Measurements from ENCODE around the gene CDH16.

Gene CDH16

GRCh38 chr16:66885491-66885890 is 33.2 kb downstream of the CDH16 start:
- H3K4me3 ChIP-seq (ENCODE audit: low read length) = no peak overlapping the region
- H3K9ac ChIP-seq (ENCODE audit: low read depth, low read length) = no peak overlapping the region
- no peaks in the 10 kb centered on the region for H3K9me3 ChIP-seq (ENCODE audit: insufficient read depth, low read depth, low read length)
- no peaks in the 10 kb centered on the region for H3K27me3 ChIP-seq (ENCODE audit: insufficient read depth, low read length)
- no peaks in the 10 kb centered on the region for H3K4me1 ChIP-seq (ENCODE audit: insufficient read depth, low read length)
- H3K27ac ChIP-seq (ENCODE audit: low read length) = no peak overlapping the region
- peaks cover 42% of the 10 kb centered on the region for H3K36me3 ChIP-seq (ENCODE audit: insufficient read depth, low read depth, low read length)

DNA sequence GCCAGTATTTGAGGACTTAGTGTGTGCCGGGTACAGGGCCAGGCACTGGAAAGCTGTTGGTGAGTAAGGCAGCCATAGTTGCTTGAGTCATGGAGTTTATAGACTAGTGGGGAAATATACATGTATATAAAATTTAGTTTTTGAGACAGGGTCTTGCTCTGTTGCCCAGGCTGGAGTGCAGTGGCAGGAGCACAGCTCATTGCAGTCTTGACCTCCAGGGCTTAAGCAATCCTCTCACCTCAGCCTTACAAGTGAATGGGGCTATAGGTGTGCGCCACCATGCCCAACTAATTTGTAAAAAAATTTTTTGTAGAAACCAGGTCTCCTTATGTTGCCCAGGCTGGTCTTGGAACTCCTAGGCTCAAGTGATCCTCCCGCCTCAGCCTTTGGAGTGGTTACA is 36.0 kb downstream of the CDH16 start:
- H3K9ac ChIP-seq (ENCODE audit: low read depth, low read length) = no peak overlapping the region
- no peaks in the 10 kb centered on the region for H3K9me3 ChIP-seq (ENCODE audit: insufficient read depth, low read depth, low read length)
- no peak overlapping the region for H3K27ac ChIP-seq (ENCODE audit: low read length)
- peaks cover 4% of the 10 kb centered on the region; the same call in 1 of the 2 replicates for H3K27me3 ChIP-seq (ENCODE audit: insufficient read depth, low read length)
- H3K4me3 ChIP-seq (ENCODE audit: low read length) = no peak overlapping the region
- H3K4me1 ChIP-seq (ENCODE audit: insufficient read depth, low read length) = no peaks in the 10 kb centered on the region; the same call in 1 of the 2 replicates
- H3K36me3 ChIP-seq (ENCODE audit: insufficient read depth, low read depth, low read length) = peaks cover 34% of the 10 kb centered on the region

- Histone ChIP-seq H3K9me3 (ENCODE audit: insufficient read depth, low read depth, low read length) (no peaks in the 10 kb centered on the region), H3K4me3 (ENCODE audit: low read length) (peak overlapping the region; percentile 93; the same call in 1 of the 2 replicates), H3K4me1 (ENCODE audit: insufficient read depth, low read length) (no peaks in the 10 kb centered on the region; the same call in 1 of the 2 replicates), H3K27ac (ENCODE audit: low read length) (no peak overlapping the region), H3K36me3 (ENCODE audit: insufficient read depth, low read depth, low read length) (peaks cover 31% of the 10 kb centered on the region), H3K27me3 (ENCODE audit: insufficient read depth, low read length) (peaks cover 4% of the 10 kb centered on the region; the same call in 1 of the 2 replicates), H3K9ac (ENCODE audit: low read depth, low read length) (peak overlapping the region; percentile 45; the same call in 1 of the 2 replicates)
Observed at GRCh38 chr16:66881964-66882508, 36.6 kb downstream of the CDH16 start.

DNA sequence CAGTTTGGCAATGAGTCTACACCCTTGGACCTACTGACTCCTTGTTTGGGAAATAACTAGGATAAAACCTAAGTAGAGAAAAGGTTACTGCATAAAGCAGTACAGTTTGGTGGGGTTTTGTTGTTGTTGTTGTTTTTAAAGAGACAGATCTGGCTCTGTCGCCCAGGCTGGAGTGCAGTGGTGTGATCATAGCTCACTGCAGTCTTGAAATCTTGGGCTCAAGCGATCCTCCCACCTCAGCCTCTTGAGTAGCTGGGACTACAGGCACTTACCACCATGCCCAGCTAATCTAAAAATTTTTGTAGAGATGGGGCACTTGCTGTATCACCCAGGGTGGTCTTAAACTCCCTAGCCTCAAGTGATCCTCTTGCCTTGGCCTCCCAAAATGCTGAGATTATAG is 37.1 kb downstream of the CDH16 start:
- Histone ChIP-seq H3K9ac (ENCODE audit: low read depth, low read length) (peak overlapping the region; percentile 45; the same call in 1 of the 2 replicates), H3K4me3 (ENCODE audit: low read length) (peak overlapping the region; percentile 93)

DNA sequence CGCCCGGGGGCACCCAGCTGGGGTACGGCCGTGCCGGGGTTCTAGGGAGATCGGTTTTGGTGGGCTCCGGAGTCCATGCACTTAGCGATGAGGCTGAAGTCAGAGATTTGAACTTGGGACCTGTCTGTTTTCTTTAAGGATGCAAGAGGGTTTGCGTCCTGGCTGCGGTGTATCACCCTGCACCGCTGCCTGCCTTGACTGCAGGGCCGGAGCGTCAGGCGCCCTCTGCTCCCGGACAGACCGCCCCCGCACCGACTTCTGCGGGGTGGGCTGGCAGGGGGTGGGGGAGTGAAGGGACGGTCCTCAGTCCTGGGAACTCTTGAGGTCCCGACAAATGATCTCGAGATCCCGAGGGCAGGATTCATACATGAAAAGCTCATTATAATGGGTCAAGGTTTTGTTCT is 37.7 kb downstream of the CDH16 start:
- no peaks in the 10 kb centered on the region for H3K9me3 ChIP-seq (ENCODE audit: insufficient read depth, low read depth, low read length)
- peak overlapping the region; percentile 93 for H3K4me3 ChIP-seq (ENCODE audit: low read length)
- peak overlapping the region; percentile 78; the same call in 1 of the 2 replicates for H3K9ac ChIP-seq (ENCODE audit: low read depth, low read length)
- H3K4me1 ChIP-seq (ENCODE audit: insufficient read depth, low read length) = no peaks in the 10 kb centered on the region; the same call in 1 of the 2 replicates
- H3K36me3 ChIP-seq (ENCODE audit: insufficient read depth, low read depth, low read length) = peaks cover 20% of the 10 kb centered on the region
- peaks cover 4% of the 10 kb centered on the region; the same call in 1 of the 2 replicates for H3K27me3 ChIP-seq (ENCODE audit: insufficient read depth, low read length)
- H3K27ac ChIP-seq (ENCODE audit: low read length) = no peak overlapping the region

More for the DNA sequence above, 37.1 kb downstream of the CDH16 start:
- H3K36me3 ChIP-seq (ENCODE audit: insufficient read depth, low read depth, low read length) = peaks cover 26% of the 10 kb centered on the region
- no peaks in the 10 kb centered on the region; the same call in 1 of the 2 replicates for H3K4me1 ChIP-seq (ENCODE audit: insufficient read depth, low read length)
- H3K27me3 ChIP-seq (ENCODE audit: insufficient read depth, low read length) = peaks cover 4% of the 10 kb centered on the region; the same call in 1 of the 2 replicates
- no peaks in the 10 kb centered on the region for H3K9me3 ChIP-seq (ENCODE audit: insufficient read depth, low read depth, low read length)
- no peak overlapping the region for H3K27ac ChIP-seq (ENCODE audit: low read length)

- Histone ChIP-seq H3K36me3 (ENCODE audit: insufficient read depth, low read depth, low read length) (peaks cover 15% of the 10 kb centered on the region), H3K27me3 (ENCODE audit: insufficient read depth, low read length) (peaks cover 4% of the 10 kb centered on the region; the same call in 1 of the 2 replicates), H3K4me1 (ENCODE audit: insufficient read depth, low read length) (no peaks in the 10 kb centered on the region; the same call in 1 of the 2 replicates), H3K4me3 (ENCODE audit: low read length) (peak within 1 kb of the TSS; percentile 93), H3K9ac (ENCODE audit: low read depth, low read length) (peak within 1 kb of the TSS; percentile 78; the same call in 1 of the 2 replicates), H3K27ac (ENCODE audit: low read length) (no peak within 1 kb of the TSS), H3K9me3 (ENCODE audit: insufficient read depth, low read depth, low read length) (no peaks in the 10 kb centered on the region)
Observed at GRCh38 chr16:66880288-66881013, 38.2 kb downstream of the CDH16 start, which contains the start of gene PDP2. Gene PDP2, plus strand, starts transcription at chr16:66880515. Its CDS starts 3,770 bp downstream, at chr16:66884285.

DNA sequence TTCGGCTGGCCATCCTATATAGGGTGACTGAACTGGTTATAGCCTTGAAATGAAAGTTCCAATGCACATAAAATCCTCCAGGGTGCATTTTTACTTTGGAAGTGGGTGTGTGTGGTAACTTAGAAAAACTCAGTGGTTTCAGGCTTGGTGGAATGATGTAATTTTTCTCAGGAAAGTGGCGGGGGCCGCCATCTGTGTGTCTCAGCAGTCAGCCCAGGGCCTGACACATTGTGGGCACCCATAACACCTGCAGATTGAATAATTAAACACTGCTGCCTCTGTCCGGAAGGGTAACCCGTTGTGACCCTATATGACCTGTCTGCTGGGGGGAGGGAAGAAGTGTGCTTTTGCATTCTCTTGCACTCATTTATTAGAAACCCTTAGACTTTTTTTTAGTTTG is 40.6 kb downstream of the CDH16 start:
- no peaks in the 10 kb centered on the region for H3K9me3 ChIP-seq (ENCODE audit: insufficient read depth, low read depth, low read length)
- H3K4me3 ChIP-seq (ENCODE audit: low read length) = no peak overlapping the region
- H3K27ac ChIP-seq (ENCODE audit: low read length) = no peak overlapping the region
- H3K36me3 ChIP-seq (ENCODE audit: insufficient read depth, low read depth, low read length) = no peaks in the 10 kb centered on the region
- peaks cover 4% of the 10 kb centered on the region; the same call in 1 of the 2 replicates for H3K27me3 ChIP-seq (ENCODE audit: insufficient read depth, low read length)
- no peaks in the 10 kb centered on the region; the same call in 1 of the 2 replicates for H3K4me1 ChIP-seq (ENCODE audit: insufficient read depth, low read length)
- no peak overlapping the region for H3K9ac ChIP-seq (ENCODE audit: low read depth, low read length)

GRCh38 chr16:66874079-66874775 is 44.5 kb downstream of the CDH16 start:
- Histone ChIP-seq H3K9ac (ENCODE audit: low read depth, low read length) (no peak overlapping the region), H3K36me3 (ENCODE audit: insufficient read depth, low read depth, low read length) (no peaks in the 10 kb centered on the region), H3K27me3 (ENCODE audit: insufficient read depth, low read length) (no peaks in the 10 kb centered on the region), H3K9me3 (ENCODE audit: insufficient read depth, low read depth, low read length) (no peaks in the 10 kb centered on the region), H3K4me1 (ENCODE audit: insufficient read depth, low read length) (no peaks in the 10 kb centered on the region), H3K4me3 (ENCODE audit: low read length) (no peak overlapping the region), H3K27ac (ENCODE audit: low read length) (no peak overlapping the region)

GRCh38 chr16:66873685-66874055 is 45.0 kb downstream of the CDH16 start:
- Histone ChIP-seq H3K4me1 (ENCODE audit: insufficient read depth, low read length) (no peaks in the 10 kb centered on the region), H3K9ac (ENCODE audit: low read depth, low read length) (no peak overlapping the region), H3K27me3 (ENCODE audit: insufficient read depth, low read length) (no peaks in the 10 kb centered on the region), H3K4me3 (ENCODE audit: low read length) (no peak overlapping the region), H3K9me3 (ENCODE audit: insufficient read depth, low read depth, low read length) (no peaks in the 10 kb centered on the region), H3K36me3 (ENCODE audit: insufficient read depth, low read depth, low read length) (no peaks in the 10 kb centered on the region), H3K27ac (ENCODE audit: low read length) (no peak overlapping the region)

DNA sequence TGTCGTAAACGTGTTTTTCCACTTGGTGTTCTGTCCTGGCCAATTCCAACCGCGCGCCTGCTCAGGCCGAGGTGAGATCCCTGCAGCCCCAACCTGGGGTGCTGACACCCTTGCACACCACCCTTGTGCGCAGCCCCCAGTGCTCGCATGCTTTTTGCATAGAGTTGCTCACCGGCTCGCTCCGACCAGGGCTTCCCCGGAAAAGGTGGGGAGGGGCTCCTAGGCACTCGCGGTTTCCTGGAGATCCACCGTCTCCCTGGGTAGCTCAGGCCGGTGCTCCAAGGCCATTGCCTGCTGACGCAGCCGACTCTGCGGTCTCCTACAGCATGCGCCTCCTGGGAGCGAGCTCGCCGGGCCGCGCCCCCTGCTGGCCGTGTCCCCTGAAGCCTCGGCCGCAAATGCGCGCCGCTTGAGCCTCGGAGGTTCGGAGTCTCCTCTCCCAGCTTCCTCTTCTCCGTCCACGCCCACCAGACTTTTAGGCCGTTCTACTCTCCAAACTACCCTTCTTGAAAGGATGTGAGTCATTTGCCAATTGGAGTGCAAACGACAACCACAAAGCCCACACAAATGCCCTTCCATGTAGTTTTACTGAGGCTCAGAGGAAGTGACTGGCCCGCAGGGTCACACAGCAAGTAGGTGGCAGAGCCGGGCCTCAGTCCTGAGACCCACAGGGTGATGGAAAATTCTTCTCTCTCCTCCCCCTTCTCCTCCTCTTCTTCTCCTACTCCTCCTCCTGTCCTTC is 45.6 kb downstream of the CDH16 start:
- Histone ChIP-seq H3K27ac (ENCODE audit: low read length) (no peak overlapping the region), H3K4me1 (ENCODE audit: insufficient read depth, low read length) (no peaks in the 10 kb centered on the region), H3K9ac (ENCODE audit: low read depth, low read length) (peak overlapping the region; percentile 68; the same call in 1 of the 2 replicates), H3K9me3 (ENCODE audit: insufficient read depth, low read depth, low read length) (no peaks in the 10 kb centered on the region), H3K27me3 (ENCODE audit: insufficient read depth, low read length) (no peaks in the 10 kb centered on the region), H3K4me3 (ENCODE audit: low read length) (peak overlapping the region; percentile 72), H3K36me3 (ENCODE audit: insufficient read depth, low read depth, low read length) (no peaks in the 10 kb centered on the region)

DNA sequence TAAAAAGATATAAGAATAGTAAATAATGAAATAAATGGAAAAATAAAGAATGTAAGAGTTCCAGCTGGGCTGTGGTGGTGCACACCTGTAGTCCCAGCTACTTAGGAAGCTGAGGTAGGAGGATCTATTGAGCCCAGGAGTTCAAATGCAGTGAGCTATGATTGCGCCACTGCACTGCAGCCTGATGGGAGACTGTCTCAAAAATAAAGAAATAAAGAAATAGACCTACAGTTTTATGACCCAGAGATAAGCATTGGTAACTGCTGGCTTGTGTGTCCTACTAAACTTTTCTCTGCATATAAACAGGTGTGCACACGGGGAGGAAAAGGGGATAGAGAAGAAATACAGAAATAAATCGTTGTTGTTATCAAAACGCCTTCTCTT is 46.1 kb downstream of the CDH16 start:
- Histone ChIP-seq H3K27ac (ENCODE audit: low read length) (no peak overlapping the region), H3K36me3 (ENCODE audit: insufficient read depth, low read depth, low read length) (no peaks in the 10 kb centered on the region), H3K4me3 (ENCODE audit: low read length) (peak overlapping the region; percentile 72), H3K9ac (ENCODE audit: low read depth, low read length) (peak overlapping the region; percentile 68; the same call in 1 of the 2 replicates), H3K27me3 (ENCODE audit: insufficient read depth, low read length) (no peaks in the 10 kb centered on the region), H3K4me1 (ENCODE audit: insufficient read depth, low read length) (no peaks in the 10 kb centered on the region), H3K9me3 (ENCODE audit: insufficient read depth, low read depth, low read length) (no peaks in the 10 kb centered on the region)

All from iPS-20b (cell line).